ENCODE data around the gene NET1. TPM values are rescaled to one million over a fixed set of nuclear protein-coding genes. Genes with fewer than 3 reads are reported as not detected.
"Not testable (repeated sequence)": the region's sequence is repeated elsewhere in the genome, so short reads cannot be mapped to it uniquely, and the experiment has no call there.

The NET1 gene
- 10 to 100 TPM; 29.9 to 30.0 TPM for total RNA-seq

DNA sequence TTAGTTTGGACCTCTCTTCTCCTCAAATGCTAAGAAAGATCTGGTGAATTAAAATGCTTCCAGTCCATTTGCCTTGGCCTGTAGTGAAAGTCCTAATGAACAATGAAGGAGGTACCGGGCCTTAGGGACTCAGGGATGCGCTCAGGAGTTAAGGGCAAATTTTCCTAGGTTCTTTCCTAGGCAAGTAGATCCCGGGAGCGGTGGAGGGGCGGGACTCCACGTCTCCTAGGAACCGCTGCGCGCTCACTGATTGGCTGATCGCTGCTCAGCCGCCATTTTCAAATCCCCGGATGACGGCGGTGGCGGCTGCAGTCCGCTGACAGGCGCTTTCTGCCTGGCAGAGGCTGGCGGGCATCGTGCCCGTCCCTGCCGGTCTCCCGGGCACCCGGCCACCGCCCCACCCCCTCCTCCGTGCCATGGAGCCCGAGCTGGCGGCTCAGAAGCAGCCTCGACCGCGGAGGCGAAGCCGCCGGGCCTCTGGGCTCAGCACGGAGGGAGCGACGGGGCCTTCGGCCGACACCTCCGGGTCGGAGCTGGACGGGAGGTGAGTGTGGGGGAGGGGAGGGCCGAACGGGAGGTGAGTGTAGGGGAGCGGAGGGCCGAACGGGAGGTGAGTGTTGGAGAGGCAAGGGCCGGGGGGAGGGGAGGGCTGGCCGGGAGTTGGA lies at the start of gene NET1:
Gene NET1, plus strand, starts transcription at position 281 of the 665 bp plus-strand sequence. Its CDS starts 136 bp downstream, at position 417.
- ChIA-PET POLR2A (no interaction called here), CTCF (no interaction called here)

DNA sequence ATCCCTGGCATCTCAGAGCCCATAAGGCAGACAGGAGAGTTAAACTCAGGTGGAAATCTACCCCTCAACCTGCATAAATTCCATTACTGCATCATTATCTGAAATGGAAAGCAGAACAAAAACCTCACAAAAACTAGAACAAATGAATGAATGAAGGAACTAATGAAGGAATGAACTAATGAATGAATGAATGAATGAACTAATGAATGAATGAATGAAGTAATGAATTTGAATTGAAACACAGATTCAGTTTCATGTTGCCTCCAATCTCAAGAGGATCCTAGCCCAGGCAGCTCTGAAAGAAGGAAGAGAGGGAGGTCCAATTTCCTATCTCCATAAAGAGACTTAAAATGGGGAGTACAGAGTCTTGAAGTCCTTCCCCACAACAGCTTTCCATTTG lies 49.5 kb upstream of the NET1 start:
- ChIA-PET CTCF (no interaction called here), POLR2A (no interaction called here)

DNA sequence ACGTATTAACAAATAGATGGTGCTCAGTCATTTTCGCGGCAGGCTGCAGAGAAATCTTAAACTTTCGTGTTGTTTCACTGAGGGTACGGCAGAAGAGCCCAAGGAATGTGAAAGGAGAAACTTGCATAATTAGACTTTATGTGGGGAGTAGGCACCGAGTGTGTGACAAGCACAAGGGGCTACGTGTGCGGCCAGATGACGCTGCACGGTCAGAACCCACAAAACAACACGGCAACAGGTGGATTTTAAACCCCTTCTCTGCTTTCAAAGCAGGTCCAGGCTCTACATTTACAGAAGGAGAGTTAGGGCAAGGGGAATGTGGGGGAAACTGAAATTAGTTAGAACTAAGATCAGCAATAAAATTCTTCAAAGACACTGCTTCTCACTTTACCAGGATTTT lies 48.0 kb upstream of the NET1 start:
- POLR2A ChIA-PET, result no interaction called here
- CTCF ChIA-PET, result no interaction called here

DNA sequence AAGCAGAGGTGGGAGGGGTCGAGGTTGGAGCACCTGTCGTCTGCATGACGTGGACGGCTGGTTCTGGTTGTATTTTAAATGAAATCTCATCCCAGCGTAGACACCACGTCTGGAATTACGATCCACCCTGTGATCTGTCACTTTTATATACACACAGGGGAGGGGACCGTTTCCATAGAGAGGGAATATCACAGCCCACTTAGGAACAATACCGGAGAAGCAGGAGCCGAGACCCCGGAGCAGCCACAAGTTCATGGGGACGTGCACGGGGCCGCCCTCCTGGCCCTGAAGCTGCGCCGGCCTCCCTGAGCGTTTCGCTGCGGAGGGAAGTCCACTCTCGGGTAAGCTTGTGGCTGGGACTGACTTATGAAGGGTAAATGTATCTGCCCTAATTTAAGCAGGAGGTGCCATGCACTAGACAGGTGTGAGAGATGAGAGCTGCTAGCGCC lies 47.4 kb upstream of the NET1 start, which contains the start of gene UCN3:
Gene UCN3, plus strand, starts transcription at position 77 of the 449 bp plus-strand sequence. CDS start 8,755 bp downstream, outside the sequence.
- POLR2A ChIA-PET, result no interaction called here
- CTCF ChIA-PET, result no interaction called here

- ChIA-PET CTCF (no interaction called here), POLR2A (no interaction called here)
These were observed 46.4 kb upstream of the NET1 start for GRCh38 chr10:5365928-5366327.

DNA sequence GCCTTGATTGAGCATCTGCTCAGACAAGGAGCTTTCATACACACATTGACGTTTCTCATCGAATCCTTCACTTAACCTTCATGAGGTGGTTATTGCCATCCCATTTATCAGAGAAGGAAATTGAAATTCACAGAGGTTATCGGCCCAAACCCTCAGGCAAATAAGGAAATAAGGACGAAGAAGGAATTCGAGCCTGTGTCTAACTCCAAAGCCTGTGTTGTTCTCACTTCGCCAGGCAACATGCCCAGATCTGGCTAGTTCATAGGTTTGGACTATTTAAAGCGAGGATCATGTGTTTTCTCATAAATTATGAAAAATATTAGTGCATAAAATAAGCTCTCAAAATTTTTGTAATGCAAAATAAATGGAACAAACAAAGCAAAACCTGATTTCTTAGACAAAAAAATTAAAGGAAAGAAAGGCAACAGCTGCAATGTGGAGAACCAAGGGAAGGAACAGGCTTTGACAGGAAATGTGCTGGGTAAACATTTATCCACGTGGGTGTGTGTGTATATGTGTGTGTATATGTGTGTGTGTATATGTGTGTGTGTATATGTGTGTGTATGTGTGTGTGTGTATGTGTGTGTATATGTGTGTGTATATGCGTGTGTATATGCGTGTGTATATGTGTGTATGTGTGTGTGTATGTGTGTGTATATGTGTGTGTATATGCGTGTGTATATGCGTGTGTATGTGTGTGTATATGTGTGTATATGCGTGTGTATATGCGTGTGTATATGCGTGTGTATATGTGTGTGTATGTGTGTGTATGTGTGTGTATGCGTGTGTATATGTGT lies 42.8 kb upstream of the NET1 start:
- CTCF ChIA-PET, result interaction anchor here (0.6 kb wide), 1 partner anchor 48 kb away, joined by 3 read pairs; no protein-coding TSS in a partner anchor
- POLR2A ChIA-PET, result no interaction called here

GRCh38 chr10:5370493-5371352 lies 41.6 kb upstream of the NET1 start:
- CTCF ChIA-PET, result no interaction called here
- POLR2A ChIA-PET, result no interaction called here

GRCh38 chr10:5373307-5373706 lies 39.0 kb upstream of the NET1 start:
- ChIA-PET CTCF (no interaction called here), POLR2A (no interaction called here)

- POLR2A ChIA-PET, result no interaction called here
- CTCF ChIA-PET, result no interaction called here
These were observed 38.3 kb upstream of the NET1 start for GRCh38 chr10:5373891-5374611.

GRCh38 chr10:5376450-5376849 lies 35.9 kb upstream of the NET1 start:
- CTCF ChIA-PET, result no interaction called here

DNA sequence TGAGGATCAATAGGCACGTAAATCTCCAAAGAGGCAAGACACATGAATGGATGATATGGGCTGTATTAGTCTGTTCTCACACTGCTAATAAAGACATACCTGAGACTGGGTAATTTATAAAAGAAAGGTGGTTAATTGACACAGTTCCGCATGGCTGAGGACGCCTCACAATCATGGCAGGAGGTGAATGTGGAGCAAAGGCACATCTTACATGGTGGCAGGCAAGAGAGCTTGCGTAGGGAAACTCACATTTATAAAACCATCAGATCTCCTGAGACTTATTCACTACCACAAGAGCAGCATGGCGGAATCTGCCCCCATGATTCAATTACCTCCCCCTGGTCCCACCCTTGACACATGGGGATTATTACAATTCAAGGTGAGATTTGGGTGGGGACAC lies 33.2 kb upstream of the NET1 start:
- CTCF ChIA-PET, POLR2A ChIA-PET: not testable (repeated sequence)

More at GRCh38 chr10:5376450-5376849, 35.9 kb upstream of the NET1 start:
- POLR2A ChIA-PET, result no interaction called here

- POLR2A ChIA-PET, result not testable (repeated sequence)
- CTCF ChIA-PET, result interaction anchor here (0.6 to 1.4 kb wide), 2 partner anchors 18 to 531 kb away, joined by 3 to 4 read pairs; no protein-coding TSS in a partner anchor
These were observed 32.0 kb upstream of the NET1 start for GRCh38 chr10:5380395-5380794.

DNA sequence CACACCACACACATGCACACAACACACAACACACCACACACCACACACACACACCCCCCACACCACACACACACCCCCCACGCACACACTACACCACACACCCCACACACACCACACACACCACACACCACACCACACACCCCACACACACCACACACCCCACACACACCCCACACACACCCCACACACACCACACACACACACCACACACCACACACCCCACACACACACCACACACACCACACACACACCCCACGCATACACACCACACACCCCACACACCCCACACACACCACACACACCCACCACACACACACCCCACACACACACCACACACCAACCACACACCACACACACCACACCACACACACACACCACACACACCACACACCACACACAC lies 31.2 kb upstream of the NET1 start:
- ChIA-PET POLR2A (no interaction called here), CTCF (interaction anchor here (1.4 kb wide), 1 partner anchor 531 kb away, joined by 3 read pairs; no protein-coding TSS in a partner anchor)

DNA sequence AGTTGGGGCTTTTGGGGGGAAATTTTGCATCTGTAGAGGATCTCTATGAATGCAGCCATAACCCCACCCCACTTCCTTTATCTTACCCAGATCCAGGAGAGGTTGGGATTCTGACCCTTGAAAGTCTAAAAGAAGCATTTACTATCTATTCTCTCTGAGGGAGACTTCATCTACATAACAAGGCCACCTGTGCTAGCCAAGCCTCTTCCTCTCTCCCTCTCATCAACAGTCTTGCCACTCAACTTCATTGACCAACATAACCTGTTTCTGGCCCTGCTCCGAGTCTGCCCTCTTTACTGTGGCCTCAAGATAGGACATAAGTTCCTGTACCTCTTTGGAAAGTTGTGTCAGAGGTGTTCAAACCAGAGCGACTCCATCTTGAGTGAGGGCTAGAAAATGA lies 27.1 kb upstream of the NET1 start:
- CTCF ChIA-PET, result no interaction called here
- POLR2A ChIA-PET, result no interaction called here

GRCh38 chr10:5387169-5387568 lies 25.2 kb upstream of the NET1 start:
- ChIA-PET CTCF (no interaction called here), POLR2A (no interaction called here)

GRCh38 chr10:5390607-5391205 lies 21.7 kb upstream of the NET1 start:
- CTCF ChIA-PET, result no interaction called here
- POLR2A ChIA-PET, result no interaction called here

DNA sequence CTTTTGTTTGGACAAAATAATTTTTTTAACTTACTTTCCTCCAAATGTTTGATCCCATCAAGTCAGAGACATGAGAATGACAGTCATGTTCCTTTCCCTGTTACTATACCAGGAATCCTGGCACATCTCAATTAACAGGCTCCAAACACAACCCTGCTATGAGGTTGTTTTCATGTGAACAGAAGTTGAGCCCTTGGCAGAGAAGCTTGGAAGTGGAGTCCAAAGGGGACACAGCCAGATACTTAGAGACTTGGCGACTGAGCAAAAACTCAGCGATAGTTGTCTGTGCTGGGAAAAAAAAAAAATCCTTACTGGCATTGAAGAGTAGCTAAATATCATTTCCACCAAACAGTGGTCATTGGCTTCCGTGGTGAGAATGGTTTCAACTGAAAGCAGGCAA lies 20.6 kb upstream of the NET1 start:
- POLR2A ChIA-PET, result no interaction called here

GRCh38 chr10:5393529-5393928 lies 18.8 kb upstream of the NET1 start:
- CTCF ChIA-PET, result no interaction called here

More for the DNA sequence above, 20.6 kb upstream of the NET1 start:
- CTCF ChIA-PET, result no interaction called here

GRCh38 chr10:5395168-5395567 lies 17.2 kb upstream of the NET1 start:
- POLR2A ChIA-PET, result no interaction called here
- CTCF ChIA-PET, result no interaction called here

More at GRCh38 chr10:5393529-5393928, 18.8 kb upstream of the NET1 start:
- POLR2A ChIA-PET, result no interaction called here
